Liver (tissue), 3 donors: ENCODE results near the gene NWD2.

Source experiments
- CTCF ChIP-seq: fragments of 150-350 bp; IDR thresholded peaks from 2 replicates; pipeline ENCODE4 v1.5.1; 2017; ENCODE audit warnings: improper control_type of control experiment, low read depth, low read length; ENCODE audit not compliant: missing input control
- EGR1 ChIP-seq, 2 donors: IDR thresholded peaks; 2 replicates each; pipeline ENCODE4 v1.6.1; 2016 to 2018; ENCODE audit warnings: antibody characterized with exemption in 2 of 2, low read depth in 2 of 2
- HNF4G ChIP-seq: IDR thresholded peaks from 2 replicates; pipeline ENCODE4 v1.6.1; 2016; ENCODE audit warnings: antibody characterized with exemption
- RAD21 ChIP-seq, 2 donors: IDR thresholded peaks; 2 replicates each; pipeline ENCODE4 v1.6.1; 2016; ENCODE audit warnings: antibody characterized with exemption in 2 of 2, mild to moderate bottlenecking in 2 of 2
- RXRA ChIP-seq, 2 donors: IDR thresholded peaks; 2 replicates each; pipeline ENCODE4 v1.6.1; 2017 to 2018; ENCODE audit warnings: antibody characterized with exemption in 2 of 2, mild to moderate bottlenecking in 1 of 2
- TAF1 ChIP-seq: conservative IDR thresholded peaks from 2 replicates; pipeline ENCODE4 v1.6.1; 2016; ENCODE audit warnings: antibody characterized with exemption, mild to moderate bottlenecking
- YY1 ChIP-seq: IDR thresholded peaks from 2 replicates; pipeline ENCODE4 v1.6.1; 2016; ENCODE audit warnings: antibody characterized with exemption, mild to moderate bottlenecking
- TF ChIP-seq, protein P1 (sequence below): IDR thresholded peaks from 2 replicates; pipeline ENCODE4 v1.6.1; 2016; ENCODE audit warnings: antibody characterized with exemption
- TF ChIP-seq, protein P2 (sequence below): IDR thresholded peaks from 2 replicates; pipeline ENCODE4 v1.6.1; 2016; ENCODE audit warnings: antibody characterized with exemption
- donor health status: healthy.
- donor health status: healthy.

- no peak for TF ChIP-seq CTCF
- TF ChIP-seq, protein P1, sequence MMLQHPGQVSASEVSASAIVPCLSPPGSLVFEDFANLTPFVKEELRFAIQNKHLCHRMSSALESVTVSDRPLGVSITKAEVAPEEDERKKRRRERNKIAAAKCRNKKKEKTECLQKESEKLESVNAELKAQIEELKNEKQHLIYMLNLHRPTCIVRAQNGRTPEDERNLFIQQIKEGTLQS, result no peak
- TF ChIP-seq YY1, result no peak
- TF ChIP-seq RAD21 (IDR thresholded peaks at IDR 0.05), result no peak
- no peak for TF ChIP-seq HNF4G
- TF ChIP-seq, protein P2, sequence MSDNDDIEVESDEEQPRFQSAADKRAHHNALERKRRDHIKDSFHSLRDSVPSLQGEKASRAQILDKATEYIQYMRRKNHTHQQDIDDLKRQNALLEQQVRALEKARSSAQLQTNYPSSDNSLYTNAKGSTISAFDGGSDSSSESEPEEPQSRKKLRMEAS, result no peak
- no peak for TF ChIP-seq TAF1
- no peak for TF ChIP-seq RXRA (IDR thresholded peaks at IDR 0.05)
- no peak for TF ChIP-seq EGR1 (IDR thresholded peaks at IDR 0.05; ENCODE audit: low read depth in 2 of 2)
Observed at GRCh38 chr4:37442062-37442323, 197.4 kb downstream of the NWD2 start.
